Stimulated activated CD4-positive, alpha-beta T cell treated with anti-CD3 and anti-CD28 coated beads, Interleukin-15, amount 100 ng/mL, for 24 hours (primary cell): ENCODE measurements around the gene LGALS12.
"Not testable (repeated sequence)": the region's sequence is repeated elsewhere in the genome, so short reads cannot be mapped to it uniquely, and the experiment has no call there.

Source experiments
- DNase-seq: peaks from one replicate; pipeline ENCODE4 v3.0.0-alpha.2; 2020

Gene LGALS12

GRCh38 chr11:63506876-63507275 is 992 bp downstream of the LGALS12 start:
- no peak for DNase-seq

GRCh38 chr11:63507511-63507910 is 1.6 kb downstream of the LGALS12 start:
- DNase-seq, result no peak

- DNase-seq, result peak; percentile 34
These were observed 2.1 kb downstream of the LGALS12 start for GRCh38 chr11:63508009-63508408.

GRCh38 chr11:63508745-63509144 is 2.9 kb downstream of the LGALS12 start:
- DNase-seq, result no peak

- no peak for DNase-seq
These were observed 4.6 kb downstream of the LGALS12 start for GRCh38 chr11:63510360-63511047.

GRCh38 chr11:63511048-63511748 is 5.3 kb downstream of the LGALS12 start:
- no peak for DNase-seq

- no peak for DNase-seq
These were observed 6.9 kb downstream of the LGALS12 start for GRCh38 chr11:63512816-63513215.

GRCh38 chr11:63516109-63516508 is 10.2 kb downstream of the LGALS12 start:
- DNase-seq, result no peak

- no peak for DNase-seq
These were observed 11.3 kb downstream of the LGALS12 start for GRCh38 chr11:63517156-63517555.

GRCh38 chr11:63518548-63518947 is 12.7 kb downstream of the LGALS12 start:
- DNase-seq, result no peak

- no peak for DNase-seq
These were observed 14.8 kb downstream of the LGALS12 start for GRCh38 chr11:63520606-63521170.

- DNase-seq, result no peak
These were observed 16.0 kb downstream of the LGALS12 start for GRCh38 chr11:63521896-63522295.

- DNase-seq, result no peak
These were observed 17.3 kb downstream of the LGALS12 start for GRCh38 chr11:63523151-63523550.

- no peak for DNase-seq
These were observed 21.8 kb downstream of the LGALS12 start for GRCh38 chr11:63527667-63528066.

GRCh38 chr11:63528156-63528555 is 22.3 kb downstream of the LGALS12 start:
- DNase-seq, result not testable (repeated sequence)

- not testable (repeated sequence) for DNase-seq
These were observed 22.9 kb downstream of the LGALS12 start for GRCh38 chr11:63528729-63529278.

GRCh38 chr11:63529373-63529772 is 23.5 kb downstream of the LGALS12 start:
- DNase-seq, result not testable (repeated sequence)

GRCh38 chr11:63530021-63530420 is 24.1 kb downstream of the LGALS12 start:
- no peak for DNase-seq

GRCh38 chr11:63531074-63531792 is 25.3 kb downstream of the LGALS12 start:
- DNase-seq, result peak; percentile 38

- DNase-seq, result no peak
These were observed 26.2 kb downstream of the LGALS12 start for GRCh38 chr11:63532117-63532516.

- DNase-seq, result no peak
These were observed 27.1 kb downstream of the LGALS12 start for GRCh38 chr11:63532799-63533475.

- DNase-seq, result no peak
These were observed 28.2 kb downstream of the LGALS12 start for GRCh38 chr11:63534076-63534475.
